ENCODE measurements around the gene NOTCH2NLA.
"Not testable (repeated sequence)": the region's sequence is repeated elsewhere in the genome, so short reads cannot be mapped to it uniquely, and the experiment has no call there.

DNA sequence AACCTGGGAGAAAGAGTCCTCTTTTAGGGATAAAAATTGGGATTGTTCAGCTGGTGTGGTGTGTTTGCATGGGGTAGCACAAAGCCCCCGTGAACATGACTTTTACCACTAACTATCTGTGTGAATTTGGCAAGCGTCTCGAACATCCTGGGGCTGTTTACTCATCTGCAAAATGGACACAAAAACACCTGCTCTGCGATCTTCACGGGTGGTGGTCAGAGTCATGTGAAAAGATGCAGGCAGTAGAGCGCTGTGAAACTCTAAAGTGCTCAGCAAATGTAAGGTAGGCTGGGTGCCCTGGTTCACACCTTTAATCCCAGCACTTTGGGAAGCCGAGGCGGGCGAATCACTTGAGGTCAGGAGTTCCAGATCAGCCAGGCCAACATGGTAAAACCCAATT, 41.3 kb upstream of the NOTCH2NLA start:
- TF ChIP-seq, protein P1, sequence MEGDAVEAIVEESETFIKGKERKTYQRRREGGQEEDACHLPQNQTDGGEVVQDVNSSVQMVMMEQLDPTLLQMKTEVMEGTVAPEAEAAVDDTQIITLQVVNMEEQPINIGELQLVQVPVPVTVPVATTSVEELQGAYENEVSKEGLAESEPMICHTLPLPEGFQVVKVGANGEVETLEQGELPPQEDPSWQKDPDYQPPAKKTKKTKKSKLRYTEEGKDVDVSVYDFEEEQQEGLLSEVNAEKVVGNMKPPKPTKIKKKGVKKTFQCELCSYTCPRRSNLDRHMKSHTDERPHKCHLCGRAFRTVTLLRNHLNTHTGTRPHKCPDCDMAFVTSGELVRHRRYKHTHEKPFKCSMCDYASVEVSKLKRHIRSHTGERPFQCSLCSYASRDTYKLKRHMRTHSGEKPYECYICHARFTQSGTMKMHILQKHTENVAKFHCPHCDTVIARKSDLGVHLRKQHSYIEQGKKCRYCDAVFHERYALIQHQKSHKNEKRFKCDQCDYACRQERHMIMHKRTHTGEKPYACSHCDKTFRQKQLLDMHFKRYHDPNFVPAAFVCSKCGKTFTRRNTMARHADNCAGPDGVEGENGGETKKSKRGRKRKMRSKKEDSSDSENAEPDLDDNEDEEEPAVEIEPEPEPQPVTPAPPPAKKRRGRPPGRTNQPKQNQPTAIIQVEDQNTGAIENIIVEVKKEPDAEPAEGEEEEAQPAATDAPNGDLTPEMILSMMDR (IDR thresholded peaks at IDR 0.05): not testable (repeated sequence)
- TF ChIP-seq TCF7L2, POLR2AphosphoS5 (IDR thresholded peaks at IDR 0.05; ENCODE audit: low read depth, low read length): not testable (repeated sequence)
- TF ChIP-seq, protein P2, sequence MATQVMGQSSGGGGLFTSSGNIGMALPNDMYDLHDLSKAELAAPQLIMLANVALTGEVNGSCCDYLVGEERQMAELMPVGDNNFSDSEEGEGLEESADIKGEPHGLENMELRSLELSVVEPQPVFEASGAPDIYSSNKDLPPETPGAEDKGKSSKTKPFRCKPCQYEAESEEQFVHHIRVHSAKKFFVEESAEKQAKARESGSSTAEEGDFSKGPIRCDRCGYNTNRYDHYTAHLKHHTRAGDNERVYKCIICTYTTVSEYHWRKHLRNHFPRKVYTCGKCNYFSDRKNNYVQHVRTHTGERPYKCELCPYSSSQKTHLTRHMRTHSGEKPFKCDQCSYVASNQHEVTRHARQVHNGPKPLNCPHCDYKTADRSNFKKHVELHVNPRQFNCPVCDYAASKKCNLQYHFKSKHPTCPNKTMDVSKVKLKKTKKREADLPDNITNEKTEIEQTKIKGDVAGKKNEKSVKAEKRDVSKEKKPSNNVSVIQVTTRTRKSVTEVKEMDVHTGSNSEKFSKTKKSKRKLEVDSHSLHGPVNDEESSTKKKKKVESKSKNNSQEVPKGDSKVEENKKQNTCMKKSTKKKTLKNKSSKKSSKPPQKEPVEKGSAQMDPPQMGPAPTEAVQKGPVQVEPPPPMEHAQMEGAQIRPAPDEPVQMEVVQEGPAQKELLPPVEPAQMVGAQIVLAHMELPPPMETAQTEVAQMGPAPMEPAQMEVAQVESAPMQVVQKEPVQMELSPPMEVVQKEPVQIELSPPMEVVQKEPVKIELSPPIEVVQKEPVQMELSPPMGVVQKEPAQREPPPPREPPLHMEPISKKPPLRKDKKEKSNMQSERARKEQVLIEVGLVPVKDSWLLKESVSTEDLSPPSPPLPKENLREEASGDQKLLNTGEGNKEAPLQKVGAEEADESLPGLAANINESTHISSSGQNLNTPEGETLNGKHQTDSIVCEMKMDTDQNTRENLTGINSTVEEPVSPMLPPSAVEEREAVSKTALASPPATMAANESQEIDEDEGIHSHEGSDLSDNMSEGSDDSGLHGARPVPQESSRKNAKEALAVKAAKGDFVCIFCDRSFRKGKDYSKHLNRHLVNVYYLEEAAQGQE (IDR thresholded peaks at IDR 0.05; ENCODE audit: insufficient read depth in 1 of 2, low read depth in 2 of 2, low read length in 1 of 2): not testable (repeated sequence)

Measured in Panc1 (cell line).